HS-5 (cell line): ENCODE results near the gene MRPL21.

Experiments used
- DNase-seq: peaks from one replicate; pipeline ENCODE4 v3.0.0-alpha.2; 2012; ENCODE audit warnings: low read depth

MRPL21 gene

DNA sequence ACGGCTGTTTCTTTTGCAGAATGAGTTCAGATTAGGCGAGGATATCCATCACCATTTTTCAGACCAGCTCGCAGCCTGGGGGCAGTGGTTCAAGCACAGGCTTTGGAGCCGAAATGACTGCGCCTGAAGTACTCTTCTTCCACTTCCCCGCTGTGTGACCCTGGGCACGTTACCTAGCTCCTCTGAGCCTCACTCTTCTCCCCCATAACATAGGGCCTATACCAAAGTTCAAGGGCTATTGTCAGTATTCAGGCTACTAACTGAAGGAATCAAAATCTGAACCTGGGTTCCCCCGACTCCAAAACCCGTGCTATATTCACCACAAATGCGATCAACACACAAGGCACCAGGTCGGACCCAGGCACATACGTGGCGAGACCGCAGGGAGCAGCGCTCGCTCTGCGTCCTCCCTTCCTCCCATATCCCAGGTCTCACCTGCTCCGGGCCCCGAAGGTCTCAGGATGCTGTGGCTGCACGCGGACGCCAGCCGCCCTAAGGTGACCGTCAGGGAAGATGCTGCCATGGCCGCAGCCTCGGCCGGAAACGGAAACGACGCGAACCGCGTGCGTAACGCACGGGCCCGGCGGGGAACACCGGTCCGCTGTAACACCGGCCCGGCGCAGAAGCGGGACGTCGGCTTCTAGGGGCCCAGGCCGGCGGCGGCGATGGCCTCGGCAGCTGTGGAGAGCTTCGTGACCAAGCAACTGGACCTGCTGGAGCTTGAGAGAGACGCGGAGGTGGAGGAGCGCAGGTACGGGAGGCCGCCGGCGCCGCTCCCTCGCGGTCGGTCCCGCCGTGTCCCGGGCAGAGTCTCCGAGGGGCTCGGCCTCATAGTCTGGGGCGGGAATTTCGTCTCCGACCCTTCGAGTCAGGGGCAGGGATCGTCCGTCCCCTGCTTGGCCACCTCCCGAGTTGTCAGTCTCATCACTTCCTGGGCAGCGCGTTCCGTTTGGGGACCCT is at the start of gene MRPL21, which contains the start of gene IGHMBP2:
Gene MRPL21 (minus strand): TSS at position 545 of the 960 bp plus-strand sequence. CDS start 22 bp downstream, at position 523.
Gene IGHMBP2 (plus strand): TSS at position 604 of the 960 bp plus-strand sequence. CDS start 62 bp downstream, at position 666.
- peak; percentile 30 for DNase-seq

- DNase-seq = no peak
Observed at GRCh38 chr11:68950762-68951161, 47.1 kb upstream of the MRPL21 start.

- no peak for DNase-seq
Observed at GRCh38 chr11:68950270-68950669, 46.6 kb upstream of the MRPL21 start.

- DNase-seq = no peak
Observed at GRCh38 chr11:68948935-68949334, 45.3 kb upstream of the MRPL21 start.

- DNase-seq = no peak
Observed at GRCh38 chr11:68948496-68948895, 44.9 kb upstream of the MRPL21 start.

- DNase-seq = no peak
Observed at GRCh38 chr11:68947151-68947550, 43.5 kb upstream of the MRPL21 start.

GRCh38 chr11:68946416-68947090 is 42.9 kb upstream of the MRPL21 start:
- no peak for DNase-seq

GRCh38 chr11:68942751-68943271 is 39.2 kb upstream of the MRPL21 start:
- DNase-seq = no peak

GRCh38 chr11:68942095-68942620 is 38.5 kb upstream of the MRPL21 start:
- DNase-seq = no peak

DNA sequence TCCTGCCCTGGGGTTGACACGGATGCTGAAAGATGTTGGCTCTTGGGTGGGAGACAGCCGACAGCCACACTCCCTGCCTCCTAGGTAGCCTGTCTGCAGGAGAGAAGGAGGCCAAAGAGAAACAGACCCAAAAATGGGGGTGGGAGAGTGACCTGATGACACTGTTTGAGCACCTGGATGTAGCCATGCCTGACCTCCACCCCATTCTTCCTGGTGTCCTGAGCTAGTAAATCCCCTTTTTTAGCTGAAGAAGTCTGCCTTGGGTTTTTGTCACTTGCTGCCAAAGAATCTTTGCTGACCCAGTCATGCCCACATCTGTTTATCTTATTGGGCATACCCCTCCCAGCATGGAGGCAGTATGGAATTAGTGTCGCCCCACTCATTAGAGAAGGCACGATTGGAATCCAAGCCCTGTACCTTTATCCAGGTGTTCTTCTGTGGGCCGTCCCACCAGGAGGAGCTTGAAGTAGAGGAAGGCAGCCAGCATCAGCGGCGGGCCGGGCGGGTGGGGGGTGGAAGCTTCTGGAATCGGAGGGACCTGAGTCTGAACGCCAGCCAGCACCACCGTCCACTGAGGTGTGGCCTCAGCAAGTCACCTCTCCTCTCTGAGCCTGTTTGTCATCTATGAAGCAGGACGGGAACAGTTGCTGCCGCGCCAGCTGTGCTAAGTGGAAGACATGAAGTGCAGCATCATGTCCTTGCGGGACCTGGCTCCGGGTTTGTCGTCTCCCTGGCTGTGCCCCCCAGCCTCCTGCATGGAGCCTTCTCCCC is 37.9 kb upstream of the MRPL21 start:
- DNase-seq = no peak

DNA sequence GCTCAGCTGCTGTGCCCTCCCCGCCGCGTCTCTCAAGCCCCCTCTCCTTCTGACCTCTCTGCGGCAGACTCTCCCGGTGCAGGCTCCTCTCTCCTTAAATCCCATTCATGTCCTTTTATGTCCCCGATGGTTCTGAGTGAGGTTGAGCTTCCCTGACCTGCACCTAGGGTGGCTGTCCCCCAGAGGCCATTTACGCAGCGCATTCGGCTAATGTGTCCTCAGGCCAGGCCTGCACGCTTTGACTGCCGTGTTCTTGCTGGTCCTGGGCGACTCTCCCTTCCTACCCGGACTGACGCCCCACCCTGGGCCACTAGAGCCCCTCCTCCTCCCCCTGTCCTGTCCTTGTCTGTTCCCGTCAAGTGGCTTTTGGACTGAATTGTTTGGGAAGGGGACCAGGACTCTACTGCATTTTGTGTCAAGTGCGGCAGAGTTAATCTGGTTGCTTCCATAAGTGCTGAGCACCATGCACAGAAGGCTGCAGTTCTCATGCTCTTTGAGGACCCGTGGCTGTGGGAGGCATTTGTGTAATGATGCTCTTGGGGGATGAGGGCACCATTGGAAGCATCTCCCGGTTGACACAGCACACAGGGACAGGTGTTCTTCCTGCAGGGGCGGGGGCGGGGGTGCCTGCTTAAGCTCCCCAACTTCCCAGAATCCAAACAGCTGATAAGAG is 37.2 kb upstream of the MRPL21 start:
- no peak for DNase-seq

- DNase-seq = no peak
Observed at GRCh38 chr11:68939583-68940555, 36.2 kb upstream of the MRPL21 start.

- no peak for DNase-seq
Observed at GRCh38 chr11:68938816-68939582, 35.4 kb upstream of the MRPL21 start.

DNA sequence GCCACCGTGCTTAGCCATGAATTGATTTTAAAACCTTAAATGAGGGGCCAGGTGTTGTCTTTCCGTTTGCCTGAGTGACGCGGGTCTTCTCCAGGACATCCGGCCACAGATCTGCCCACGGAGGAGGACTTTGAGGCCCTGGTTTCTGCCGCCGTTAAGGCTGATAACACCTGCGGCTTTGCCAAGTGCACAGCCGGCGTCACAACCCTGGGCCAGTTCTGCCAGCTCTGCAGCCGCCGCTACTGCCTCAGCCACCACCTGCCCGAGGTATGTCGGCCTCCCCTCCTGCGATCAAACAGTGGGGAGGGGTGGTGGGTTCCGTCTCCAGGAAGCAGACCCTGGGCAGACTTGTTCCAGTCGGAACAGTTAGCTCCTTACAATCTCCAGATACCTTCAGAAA is 34.5 kb upstream of the MRPL21 start:
- no peak for DNase-seq

GRCh38 chr11:68936676-68937620 is 33.3 kb upstream of the MRPL21 start:
- DNase-seq = no peak

- no peak for DNase-seq
Observed at GRCh38 chr11:68936358-68936636, 32.7 kb upstream of the MRPL21 start.

- DNase-seq = no peak
Observed at GRCh38 chr11:68935516-68936357, 32.1 kb upstream of the MRPL21 start.
